Sigmoid colon (tissue), 7 donors: ENCODE results near the gene CYP27B1. TPM values are rescaled to one million over a fixed set of nuclear protein-coding genes. Genes with fewer than 3 reads are reported as not detected.
"Not testable (repeated sequence)": the region's sequence is repeated elsewhere in the genome, so short reads cannot be mapped to it uniquely, and the experiment has no call there.

ENCODE experiments used
- DNase-seq: peaks from one replicate; pipeline ENCODE4 v3.0.0-alpha.2; 2019
- H3K27ac ChIP-seq, 4 donors: fragments of 200-600 bp; sonication (generic); one replicate each; pipeline ENCODE4 v1.5.1; 2016 to 2019; ENCODE audit warnings: mild to moderate bottlenecking in 1 of 4
- H3K27me3 ChIP-seq, 3 donors: fragments of 200-600 bp; sonication (generic); one replicate each; pipeline ENCODE4 v1.5.1; 2019; ENCODE audit warnings: mild to moderate bottlenecking in 1 of 3
- H3K36me3 ChIP-seq, 4 donors: fragments of 200-600 bp; sonication (generic); one replicate each; pipeline ENCODE4 v1.5.1; 2016 to 2019
- H3K4me1 ChIP-seq, 4 donors: fragments of 200-600 bp; sonication (generic); one replicate each; pipeline ENCODE4 v1.5.1; 2017 to 2019
- H3K4me3 ChIP-seq, 4 donors: fragments of 200-600 bp; sonication (generic); one replicate each; pipeline ENCODE4 v1.5.1; 2017 to 2019; ENCODE audit warnings: mild to moderate bottlenecking in 2 of 4, moderate library complexity in 1 of 4
- H3K9me3 ChIP-seq, 4 donors: fragments of 200-600 bp in 3 of 4; sonication (generic) in 3 of 4; one replicate each; pipeline versions ENCODE4 v1.5.1 to v1.6.1; 2013 to 2019
- CTCF ChIP-seq, 4 experiments: fragments of 450-650 bp in 3 of 4; fragments of 200-600 bp in 1 of 4; IDR thresholded peaks; one replicate each; pipeline ENCODE4 v1.5.1; 2016 to 2019; ENCODE audit warnings: antibody characterized with exemption in 4 of 4, mild to moderate bottlenecking in 3 of 4, moderate library complexity in 2 of 4
- EP300 ChIP-seq, 4 donors: sonication (generic); formaldehyde crosslinking; IDR thresholded peaks; one replicate each; pipeline ENCODE4 v1.6.1; 2017; ENCODE audit warnings: antibody characterized with exemption in 4 of 4
- POLR2A ChIP-seq, 2 donors: fragments of 450-650 bp; IDR thresholded peaks; one replicate each; pipeline ENCODE4 v1.6.1; 2016; ENCODE audit warnings: antibody characterized with exemption in 2 of 2, mild to moderate bottlenecking in 2 of 2, moderate library complexity in 2 of 2
- POLR2AphosphoS5 ChIP-seq, 4 donors: sonication (generic); formaldehyde crosslinking; IDR thresholded peaks; one replicate each; pipeline ENCODE4 v1.6.1; 2017; ENCODE audit warnings: antibody characterized with exemption in 4 of 4
- WGBS, 2 donors: extraction: QIAGEN DNeasy Blood & Tissue Kit; methylation state at CpG; one replicate each; pipeline ENCODE4 v1.1.7; 2013; 5-methylcytosine and 5-hydroxymethylcytosine counted together
- intact Hi-C: fragments of 100-400 bp; cut with DNase I; formaldehyde crosslinking; loops from one replicate; pipeline ENCODE4 v1.15.1; 2023
- polyA plus RNA-seq, 3 donors: library from polyadenylated mRNA; stranded (reverse); fragments of 200-250 nt; gene quantifications; one replicate each; pipeline ENCODE4 v1.2.3, GENCODE V29; 2013
- total RNA-seq, 4 donors: library from RNA; depleted of rRNA; stranded (reverse); fragments of >200 nt; gene quantifications; one replicate each; pipeline ENCODE4 v1.1.0, GENCODE V29; 2016
- donor health status: healthy with polysubstance abuse.
- donor health status: Bipolar disorder and iron deficiency.
- donor health status: healthy.

CYP27B1 gene
- total and polyA plus RNA-seq, 7 donors, result 0.28 to 2.0 (median 1.2) TPM; not detected in 4

DNA sequence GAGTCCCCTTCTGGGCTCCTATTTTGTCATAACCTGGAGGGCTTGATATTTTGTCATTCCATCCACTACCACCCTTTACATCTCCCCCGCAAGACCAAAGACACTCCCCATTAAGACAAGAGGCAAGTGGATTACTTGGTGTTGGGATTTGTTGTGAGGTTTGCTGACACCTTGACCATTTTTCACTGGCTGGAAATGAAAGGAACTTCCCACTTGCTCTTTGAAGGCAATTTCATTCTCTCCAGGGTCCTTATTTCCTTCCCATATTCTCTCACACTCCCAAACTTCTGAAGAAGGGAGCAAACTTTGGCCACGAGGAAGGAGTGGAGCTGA lies 43.3 kb downstream of the CYP27B1 start:
- Histone ChIP-seq H3K4me3 (no peak overlapping the region), H3K36me3 (peaks cover 9 to 37% (median 22%) of the 10 kb centered on the region in 4 donors), H3K27ac (no peak overlapping the region), H3K4me1 (peaks cover 0 to 21% (median 17%) of the 10 kb centered on the region in 4 donors), H3K9me3 (no peaks in the 10 kb centered on the region), H3K27me3 (peaks cover 0 to 41% (median 22%) of the 10 kb centered on the region in 3 donors)
- TF ChIP-seq POLR2AphosphoS5 (IDR thresholded peaks at IDR 0.05), result no peak
- no peak for TF ChIP-seq EP300 (IDR thresholded peaks at IDR 0.05)
- no peak for TF ChIP-seq POLR2A (IDR thresholded peaks at IDR 0.05)
- TF ChIP-seq CTCF (IDR thresholded peaks at IDR 0.05), result no peak
- no peak for DNase-seq
- intact Hi-C loops, result no loop called here
- WGBS, 2 donors, result 56 to 76% methylated on average over 2 of the region's 2 CpGs

- H3K36me3 ChIP-seq, result peaks cover 15 to 44% (median 29%) of the 10 kb centered on the region in 4 donors
- H3K4me1 ChIP-seq, result peaks cover 0 to 21% (median 17%) of the 10 kb centered on the region in 4 donors
- no peak for DNase-seq
- intact Hi-C loops, result no loop called here
- H3K27ac ChIP-seq, result no peak overlapping the region
- peaks cover 0 to 38% (median 21%) of the 10 kb centered on the region in 3 donors for H3K27me3 ChIP-seq
- H3K9me3 ChIP-seq, result no peaks in the 10 kb centered on the region
- WGBS, 2 donors, result 53 to 70% methylated on average over 11 of the region's 11 CpGs
- TF ChIP-seq CTCF (IDR thresholded peaks at IDR 0.05), result no peak
- TF ChIP-seq EP300 (IDR thresholded peaks at IDR 0.05), result no peak
- no peak for TF ChIP-seq POLR2AphosphoS5 (IDR thresholded peaks at IDR 0.05)
- TF ChIP-seq POLR2A (IDR thresholded peaks at IDR 0.05), result no peak
- H3K4me3 ChIP-seq, result no peak overlapping the region
These were observed 43.9 kb downstream of the CYP27B1 start for GRCh38 chr12:57722716-57723629.

DNA sequence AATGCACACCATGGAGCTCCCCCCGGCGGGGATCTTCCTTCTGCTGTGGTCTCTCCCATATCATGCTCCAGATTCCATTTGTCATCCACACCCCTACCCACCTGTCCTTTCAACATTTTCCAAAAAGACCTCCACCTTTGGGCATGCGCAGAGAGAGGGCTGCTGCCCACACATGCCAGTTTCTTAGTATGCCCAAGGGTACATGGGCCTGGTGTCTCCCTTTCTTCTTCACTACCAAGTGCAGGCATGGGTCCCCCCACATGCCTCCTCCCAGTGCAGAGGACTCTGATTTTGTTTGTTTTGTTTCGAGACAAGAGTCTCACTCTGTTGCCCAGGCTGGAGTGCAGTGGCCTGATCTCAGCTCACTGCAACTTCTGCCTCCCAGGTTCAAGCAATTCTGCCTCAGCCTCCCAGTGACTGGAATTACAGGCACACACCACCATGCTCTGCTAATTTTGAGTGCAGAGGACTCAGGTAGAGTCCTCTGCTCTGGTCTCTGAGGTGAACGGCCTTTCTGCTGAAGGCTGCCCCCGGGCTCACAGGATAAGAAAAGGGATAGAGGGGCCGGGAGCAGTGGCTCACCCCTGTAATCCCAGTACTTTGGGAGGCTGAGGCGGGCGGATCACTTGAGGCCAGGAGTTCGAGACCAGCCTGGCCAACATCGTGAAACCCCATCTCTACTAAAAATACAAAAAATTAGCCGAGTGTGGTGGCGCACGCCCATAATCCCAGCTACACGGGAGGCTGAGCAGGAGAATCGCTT lies 44.9 kb downstream of the CYP27B1 start:
- Histone ChIP-seq H3K36me3 (peaks cover 16 to 53% (median 37%) of the 10 kb centered on the region in 4 donors), H3K27me3 (peaks cover 0 to 28% (median 11%) of the 10 kb centered on the region in 3 donors), H3K4me1 (peaks cover 0 to 15% (median 12%) of the 10 kb centered on the region in 4 donors)
- H3K9me3 ChIP-seq, intact Hi-C loops, DNase-seq, H3K27ac ChIP-seq, H3K4me3 ChIP-seq: not testable (repeated sequence)
- 96% methylated on average over 16 of the region's 16 CpGs for WGBS, 2 donors

GRCh38 chr12:57720606-57721595 lies 46.0 kb downstream of the CYP27B1 start:
- peaks cover 26 to 64% (median 48%) of the 10 kb centered on the region in 4 donors for H3K36me3 ChIP-seq
- H3K27ac ChIP-seq, result no peak overlapping the region
- DNase-seq, result no peak
- no peak for TF ChIP-seq POLR2AphosphoS5 (IDR thresholded peaks at IDR 0.05)
- TF ChIP-seq EP300 (IDR thresholded peaks at IDR 0.05), result no peak
- TF ChIP-seq CTCF (IDR thresholded peaks at IDR 0.05), result no peak
- TF ChIP-seq POLR2A (IDR thresholded peaks at IDR 0.05), result no peak
- no peak overlapping the region for H3K4me3 ChIP-seq
- H3K9me3 ChIP-seq, result no peaks in the 10 kb centered on the region
- intact Hi-C loops, result no loop called here
- WGBS, 2 donors, result 88 to 92% methylated on average over 11 of the region's 11 CpGs
- H3K27me3 ChIP-seq, result peaks cover 0 to 17% (median 7%) of the 10 kb centered on the region in 3 donors
- H3K4me1 ChIP-seq, result peaks cover 0 to 3% (median 2%) of the 10 kb centered on the region in 4 donors
